ENCODE measurements around the gene LUM. TPM values are rescaled to one million over a fixed set of nuclear protein-coding genes. Genes with fewer than 3 reads are reported as not detected.
A peak's percentile ranks its signal among the peaks of the same experiment; 100 is the strongest.
"Not testable (repeated sequence)": the region's sequence is repeated elsewhere in the genome, so short reads cannot be mapped to it uniquely, and the experiment has no call there.

The LUM gene
- total RNA-seq, 1 donor from 2014 or later = 54.9 TPM

- no peak for ATAC-seq
- DNase-seq (ENCODE audit: missing footprints) = no peak
- intact Hi-C loops (cut with DNase I) = no loop called here
Observed at GRCh38 chr12:91091916-91092715, 19.2 kb downstream of the LUM start.

GRCh38 chr12:91089953-91090352 lies 21.3 kb downstream of the LUM start:
- DNase-seq (ENCODE audit: missing footprints); ATAC-seq; intact Hi-C loops (cut with DNase I): not testable (repeated sequence)

GRCh38 chr12:91080041-91080440 lies 31.3 kb downstream of the LUM start:
- intact Hi-C loops (cut with DNase I) = no loop called here
- ATAC-seq (no peak), DNase-seq (ENCODE audit: missing footprints) (no peak)

- intact Hi-C loops (cut with DNase I) = no loop called here
- ATAC-seq = no peak
- DNase-seq (ENCODE audit: missing footprints) = no peak
Observed at GRCh38 chr12:91078501-91078900, 32.8 kb downstream of the LUM start.

- ATAC-seq = no peak
- intact Hi-C loops (cut with DNase I) = no loop called here
- DNase-seq (ENCODE audit: missing footprints) = no peak
Observed at GRCh38 chr12:91077228-91077954, 33.9 kb downstream of the LUM start.

GRCh38 chr12:91074851-91075250 lies 36.4 kb downstream of the LUM start:
- intact Hi-C loops (cut with DNase I) = no loop called here
- ATAC-seq (peak; percentile 34), DNase-seq (ENCODE audit: missing footprints) (no peak)

GRCh38 chr12:91074154-91074709 lies 37.1 kb downstream of the LUM start:
- no peak for DNase-seq (ENCODE audit: missing footprints)
- intact Hi-C loops (cut with DNase I) = no loop called here

GRCh38 chr12:91073426-91073825 lies 37.9 kb downstream of the LUM start:
- no peak for ATAC-seq
- DNase-seq (ENCODE audit: missing footprints) = no peak
- intact Hi-C loops (cut with DNase I) = no loop called here

More at GRCh38 chr12:91074154-91074709, 37.1 kb downstream of the LUM start:
- peak; percentile 87 for ATAC-seq

- intact Hi-C loops (cut with DNase I) = no loop called here
- ATAC-seq (no peak), DNase-seq (ENCODE audit: missing footprints) (no peak)
Observed at GRCh38 chr12:91072931-91073330, 38.4 kb downstream of the LUM start.

GRCh38 chr12:91070936-91071335 lies 40.4 kb downstream of the LUM start:
- DNase-seq (ENCODE audit: missing footprints) (no peak), ATAC-seq (no peak)
- intact Hi-C loops (cut with DNase I) = no loop called here

GRCh38 chr12:91065396-91065795 lies 45.9 kb downstream of the LUM start:
- intact Hi-C loops (cut with DNase I) = no loop called here
- ATAC-seq = no peak
- DNase-seq (ENCODE audit: missing footprints) = no peak

- DNase-seq (ENCODE audit: missing footprints) = no peak
- intact Hi-C loops (cut with DNase I) = no loop called here
- ATAC-seq = no peak
Observed at GRCh38 chr12:91064640-91065039, 46.7 kb downstream of the LUM start.

- intact Hi-C loops (cut with DNase I) = no loop called here
- DNase-seq (ENCODE audit: missing footprints) (no peak), ATAC-seq (no peak)
Observed at GRCh38 chr12:91061091-91061490, 50.2 kb downstream of the LUM start.

- DNase-seq (ENCODE audit: missing footprints) (no peak), ATAC-seq (no peak)
- intact Hi-C loops (cut with DNase I) = no loop called here
Observed at GRCh38 chr12:91059211-91059610, 52.1 kb downstream of the LUM start.

GRCh38 chr12:91058786-91059185 lies 52.5 kb downstream of the LUM start:
- no peak for DNase-seq (ENCODE audit: missing footprints)
- intact Hi-C loops (cut with DNase I) = no loop called here
- no peak for ATAC-seq

GRCh38 chr12:91057368-91058165 lies 53.7 kb downstream of the LUM start, which contains the start of gene KERA:
TSS of gene KERA (minus strand) at chr12:91058024. CDS start at chr12:91056281, 1,743 bp downstream.
- DNase-seq (ENCODE audit: missing footprints) (no peak), ATAC-seq (no peak)
- intact Hi-C loops (cut with DNase I) = no loop called here

GRCh38 chr12:91056488-91056887 lies 54.8 kb downstream of the LUM start:
- ATAC-seq (no peak), DNase-seq (ENCODE audit: missing footprints) (no peak)
- intact Hi-C loops (cut with DNase I) = no loop called here

- ATAC-seq = no peak
- intact Hi-C loops (cut with DNase I) = no loop called here
- DNase-seq (ENCODE audit: missing footprints) = no peak
Observed at GRCh38 chr12:91055976-91056375, 55.3 kb downstream of the LUM start.
